Body of pancreas (tissue), 4 donors: ENCODE data around the gene ISYNA1. TPM values are rescaled to one million over a fixed set of nuclear protein-coding genes. Genes with fewer than 3 reads are reported as not detected.

Experiments used
- ATAC-seq: fragments of 150-250 bp; one replicate; pipeline ENCODE4 v1.9.1; 2016
- DNase-seq, 4 donors: peaks; one replicate each; pipeline ENCODE4 v3.0.0-alpha.2; 2019
- H3K27ac ChIP-seq, 4 donors: fragments of 200-600 bp; sonication (generic); 1 replicate in 3 of 4; 2 replicates in 1 of 4; pipeline versions ENCODE4 v1.5.1 to v1.6.1; 2016 to 2019; ENCODE audit warnings: mild to moderate bottlenecking in 1 of 4, mixed read lengths in 1 of 4, moderate library complexity in 1 of 4
- H3K27me3 ChIP-seq, 2 donors: fragments of 200-600 bp; sonication (generic); one replicate each; pipeline ENCODE4 v1.6.0; 2016; ENCODE audit warnings: mild to moderate bottlenecking in 1 of 2
- H3K36me3 ChIP-seq, 2 donors: fragments of 200-600 bp; sonication (generic); replicated peaks in 1 of 2; 2 replicates each; pipeline ENCODE4 v1.5.1; 2016; ENCODE audit warnings: low read depth in 2 of 2; ENCODE audit not compliant: insufficient read depth in 1 of 2
- H3K4me1 ChIP-seq: fragments of 200-600 bp; sonication (generic); one replicate; pipeline ENCODE4 v1.6.0; 2016
- H3K4me3 ChIP-seq, 2 donors: fragments of 200-600 bp; sonication (generic); 1 replicate in 1 of 2; 2 replicates in 1 of 2; pipeline ENCODE4 v1.5.1; 2016 to 2019
- H3K9me3 ChIP-seq, 3 donors: fragments of 200-600 bp; sonication (generic); 1 replicate in 2 of 3; 2 replicates in 1 of 3; pipeline ENCODE4 v1.5.1; 2016
- CTCF ChIP-seq, 7 experiments: fragments of 450-650 bp in 4 of 7; fragments of 200-600 bp in 3 of 7; sonication (generic) in 3 of 7; IDR thresholded peaks; one replicate each; pipeline ENCODE4 v1.5.1; 2016 to 2019; ENCODE audit warnings: antibody characterized with exemption in 7 of 7
- POLR2A ChIP-seq, 3 donors: fragments of 450-650 bp; IDR thresholded peaks; one replicate each; pipeline ENCODE4 v1.6.1; 2016; ENCODE audit warnings: antibody characterized with exemption in 3 of 3, mild to moderate bottlenecking in 2 of 3
- WGBS, 2 donors: methylation state at CpG; one replicate each; pipeline ENCODE4 v1.1.5; 2017; 5-methylcytosine and 5-hydroxymethylcytosine counted together
- intact Hi-C: fragments of 100-400 bp; cut with DNase I; formaldehyde crosslinking; loops from one replicate; pipeline ENCODE4 v1.15.1; 2023
- total RNA-seq, 2 donors: library from RNA; depleted of rRNA; stranded (reverse); fragments of >200 nt; gene quantifications; one replicate each; pipeline ENCODE4 v1.1.0, GENCODE V29; 2016

Gene ISYNA1
- total RNA-seq, 2 donors from 2014 or later, result 52.7 to 72.8 TPM

GRCh38 chr19:18419699-18420460 lies 18.1 kb downstream of the ISYNA1 start:
- no peaks in the 10 kb centered on the region for H3K9me3 ChIP-seq
- TF ChIP-seq POLR2A (IDR thresholded peaks at IDR 0.05), result no peak
- TF ChIP-seq CTCF (IDR thresholded peaks at IDR 0.05), result no peak
- H3K4me3 ChIP-seq, result peak overlapping the region; percentile 27 to 38
- WGBS, 2 donors, result 0 to 3% methylated on average over 1 to 49 of the region's 97 CpGs
- DNase-seq (peak in 3 of 4 donors; percentile 40 to 54 (median 46)), ATAC-seq (peak; percentile 3)
- peak overlapping the region; percentile 6 to 83 (median 62) for H3K27ac ChIP-seq
- intact Hi-C loops, result no loop called here
- no peaks in the 10 kb centered on the region for H3K27me3 ChIP-seq
- no peaks in the 10 kb centered on the region for H3K36me3 ChIP-seq
- peaks cover 63% of the 10 kb centered on the region for H3K4me1 ChIP-seq

- DNase-seq (peak; percentile 75 to 80 (median 76)), ATAC-seq (peak; percentile 74)
- TF ChIP-seq POLR2A (IDR thresholded peaks at IDR 0.05), result peak in 1 of 3 donors; percentile 16
- TF ChIP-seq CTCF (IDR thresholded peaks at IDR 0.05), result peak in 5 of 7 experiments; percentile 17 to 76 (median 43)
- H3K27ac ChIP-seq, result peak within 1 kb of the TSS; percentile 37 to 83 (median 62)
- no peaks in the 10 kb centered on the region for H3K9me3 ChIP-seq
- H3K4me3 ChIP-seq, result peak within 1 kb of the TSS; percentile 27 to 38
- H3K4me1 ChIP-seq, result peaks cover 61% of the 10 kb centered on the region
- no peaks in the 10 kb centered on the region for H3K36me3 ChIP-seq
- H3K27me3 ChIP-seq, result no peaks in the 10 kb centered on the region
- intact Hi-C loops, result no loop called here
- WGBS, 2 donors, result 0% methylated on average over 24 of the region's 80 CpGs; no CpG with 5 or more reads in 1 of the 2 donors
Observed at GRCh38 chr19:18419195-18419698, 18.7 kb downstream of the ISYNA1 start, which contains the start of gene SSBP4. SSBP4 (plus strand) TSS chr19:18419398; CDS start chr19:18419649, 251 bp downstream.

GRCh38 chr19:18418483-18419194 lies 19.3 kb downstream of the ISYNA1 start:
- DNase-seq (peak; percentile 24 to 52 (median 46)), ATAC-seq (peak; percentile 10)
- intact Hi-C loops, result no loop called here
- H3K4me3 ChIP-seq, result no peak overlapping the region
- peaks cover 55% of the 10 kb centered on the region for H3K4me1 ChIP-seq
- H3K27me3 ChIP-seq, result no peaks in the 10 kb centered on the region
- no peaks in the 10 kb centered on the region for H3K36me3 ChIP-seq
- 7 to 11% methylated on average over 5 to 37 of the region's 39 CpGs for WGBS, 2 donors
- peak overlapping the region; percentile 37 to 83 (median 62) for H3K27ac ChIP-seq
- TF ChIP-seq CTCF (IDR thresholded peaks at IDR 0.05), result no peak
- TF ChIP-seq POLR2A (IDR thresholded peaks at IDR 0.05), result peak in 1 of 3 donors; percentile 14
- H3K9me3 ChIP-seq, result no peaks in the 10 kb centered on the region

DNA sequence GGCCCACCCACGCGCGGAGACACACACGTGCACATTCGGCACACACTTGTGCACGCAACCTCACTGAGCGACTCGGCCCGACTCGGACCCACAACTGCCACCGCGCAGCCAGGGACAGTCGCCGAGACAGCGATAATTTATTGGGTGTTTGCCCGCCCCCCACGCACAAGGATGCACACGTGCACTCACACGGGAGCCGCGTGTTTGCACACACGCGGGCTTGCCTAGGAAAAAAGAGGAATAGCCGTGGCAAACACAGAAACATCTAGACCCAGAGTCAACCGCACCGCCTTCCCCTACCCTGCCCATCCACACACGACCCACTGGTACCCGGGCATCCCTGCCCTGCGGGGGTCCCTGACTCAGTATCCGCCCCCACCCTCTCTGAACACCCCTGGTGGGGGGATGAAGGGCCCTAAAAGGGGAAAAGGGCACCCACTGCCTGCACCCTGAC lies 19.9 kb downstream of the ISYNA1 start:
- no peaks in the 10 kb centered on the region for H3K36me3 ChIP-seq
- no peak overlapping the region for H3K4me3 ChIP-seq
- intact Hi-C loops, result no loop called here
- peak in 3 of 4 donors; percentile 30 to 44 (median 33) for DNase-seq
- TF ChIP-seq CTCF (IDR thresholded peaks at IDR 0.05) (no peak), POLR2A (IDR thresholded peaks at IDR 0.05) (no peak)
- H3K9me3 ChIP-seq, result no peaks in the 10 kb centered on the region
- no peaks in the 10 kb centered on the region for H3K27me3 ChIP-seq
- peak overlapping the region; percentile 37 to 83 (median 62) for H3K27ac ChIP-seq
- ATAC-seq, result no peak
- 15 to 25% methylated on average over 14 to 30 of the region's 30 CpGs for WGBS, 2 donors
- H3K4me1 ChIP-seq, result peaks cover 53% of the 10 kb centered on the region
